ENCODE data around the gene CHRM4.
"Not testable (repeated sequence)": the region's sequence is repeated elsewhere in the genome, so short reads cannot be mapped to it uniquely, and the experiment has no call there.

The CHRM4 gene

GRCh38 chr11:46381819-46382645, 9.5 kb downstream of the CHRM4 start:
- DNase-seq, result peak; percentile 23

- no peak for DNase-seq
Observed at GRCh38 chr11:46381048-46381818, 10.3 kb downstream of the CHRM4 start, which contains the start of gene MDK. Gene MDK, plus strand, starts transcription at chr11:46381669. Its CDS starts 389 bp downstream, at chr11:46382058.

- peak; percentile 92 for DNase-seq
Observed at GRCh38 chr11:46380340-46381047, 11.1 kb downstream of the CHRM4 start.

- not testable (repeated sequence) for DNase-seq
Observed at GRCh38 chr11:46379482-46380293, 11.9 kb downstream of the CHRM4 start.

- DNase-seq, result no peak
Observed at GRCh38 chr11:46378811-46379481, 12.6 kb downstream of the CHRM4 start.

DNA sequence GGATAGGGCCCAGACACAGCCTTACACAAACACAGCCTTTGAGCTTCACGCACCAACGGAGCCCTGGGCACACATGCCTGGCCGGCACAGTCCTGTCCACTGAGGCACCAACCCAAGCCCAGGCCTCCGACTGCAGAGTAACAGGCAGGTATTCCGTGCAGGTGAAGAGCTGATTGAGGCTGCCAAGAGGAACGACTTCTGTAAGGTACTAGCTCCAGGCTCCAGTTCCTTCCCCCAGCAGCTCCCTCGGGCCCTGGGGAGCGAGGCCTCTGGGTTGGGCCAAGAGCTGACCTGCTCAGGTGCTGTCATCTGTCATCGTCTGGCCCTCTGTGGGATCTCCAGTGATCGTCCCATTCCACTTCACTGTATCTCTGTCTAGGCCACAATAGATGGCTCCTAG, 13.3 kb downstream of the CHRM4 start:
- DNase-seq, result no peak

GRCh38 chr11:46377831-46378230, 13.7 kb downstream of the CHRM4 start:
- DNase-seq, result no peak

DNA sequence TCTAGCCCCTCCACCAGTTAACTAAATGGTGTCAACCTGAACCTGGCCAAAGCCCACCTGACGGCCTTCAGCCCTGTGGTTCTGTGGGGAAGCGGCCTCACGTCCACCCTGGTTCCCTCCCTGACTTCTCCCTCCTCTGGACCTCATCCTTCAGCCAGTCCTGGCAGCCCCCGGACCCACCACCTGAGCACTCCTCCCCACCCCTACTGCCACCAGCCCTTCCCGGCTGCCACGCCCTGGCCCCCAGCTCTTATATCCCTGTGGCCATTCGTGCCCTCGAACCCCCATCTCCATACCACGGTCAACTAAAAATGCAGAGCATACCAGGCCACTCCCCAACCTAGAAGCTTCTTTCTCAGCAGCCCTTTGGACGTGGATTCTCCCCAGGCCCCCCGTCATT, 14.3 kb downstream of the CHRM4 start:
- DNase-seq, result no peak

DNA sequence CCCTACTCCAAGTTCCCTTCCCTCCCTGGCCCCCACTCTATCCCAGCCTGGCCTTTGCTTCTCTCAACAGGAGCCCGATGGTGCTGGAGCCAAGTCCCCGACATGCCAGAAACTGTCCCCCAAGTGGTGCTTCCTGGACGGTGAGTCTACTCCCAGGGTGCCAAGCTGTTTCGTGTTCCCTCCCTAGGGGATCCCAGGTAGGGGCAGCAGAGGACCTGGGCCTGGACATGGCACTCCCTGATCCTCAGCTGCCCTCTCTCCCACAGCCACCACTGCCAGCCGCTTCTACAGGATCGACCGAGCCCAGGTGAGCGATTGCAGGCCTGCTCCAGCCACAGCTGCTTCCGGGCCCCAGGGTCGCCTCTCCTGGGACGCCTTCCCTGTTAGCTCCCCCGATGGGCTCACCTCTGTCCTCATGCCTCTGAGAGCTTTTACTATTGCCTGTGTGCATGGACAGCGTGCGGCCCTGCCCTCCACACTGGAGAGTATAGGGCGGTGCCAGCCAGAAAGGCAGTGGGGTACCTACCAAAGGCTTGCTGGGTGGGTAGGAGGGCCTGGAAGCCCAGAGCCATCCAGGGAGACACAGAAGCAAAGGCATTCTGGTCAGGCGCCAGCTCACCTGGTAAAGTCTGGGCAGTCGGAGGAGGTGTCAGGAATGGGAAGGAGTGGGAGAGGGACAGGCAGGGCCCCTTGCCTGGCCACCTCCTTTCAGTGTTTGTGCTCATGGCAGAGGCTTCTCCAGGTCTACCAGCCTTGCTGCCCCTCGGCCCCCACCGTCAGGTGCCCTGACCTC, 15.1 kb downstream of the CHRM4 start:
- DNase-seq, result no peak

DNA sequence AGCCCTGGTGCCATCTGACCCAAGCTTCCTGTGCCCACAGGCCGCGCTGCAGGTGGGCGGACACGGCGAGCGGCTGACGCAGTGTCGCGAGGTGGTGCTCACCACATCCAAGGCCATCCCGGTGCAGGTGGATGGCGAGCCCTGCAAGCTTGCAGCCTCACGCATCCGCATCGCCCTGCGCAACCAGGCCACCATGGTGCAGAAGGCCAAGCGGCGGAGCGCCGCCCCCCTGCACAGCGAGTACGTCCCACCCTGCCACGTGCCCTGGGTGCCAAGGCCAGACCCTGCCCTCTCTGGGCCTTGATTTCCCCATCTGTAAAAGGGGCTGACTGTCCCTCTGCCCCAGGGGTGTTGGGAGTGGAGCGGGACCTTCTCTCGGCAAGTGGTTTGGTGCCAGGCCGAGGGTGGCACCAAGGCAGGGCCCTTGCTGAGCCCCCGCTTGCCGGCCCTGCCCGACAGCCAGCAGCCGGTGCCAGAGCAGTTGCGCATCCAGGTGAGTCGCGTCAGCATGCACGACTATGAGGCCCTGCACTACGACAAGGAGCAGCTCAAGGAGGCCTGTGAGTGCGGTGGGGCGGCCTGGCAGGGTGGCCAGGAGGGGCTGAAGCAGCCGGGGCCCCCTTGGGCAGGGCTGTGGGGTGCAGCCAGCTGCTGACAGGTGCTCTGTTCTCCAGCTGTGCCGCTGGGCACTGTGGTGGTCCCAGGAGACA, 16.0 kb downstream of the CHRM4 start:
- no peak for DNase-seq

- no peak for DNase-seq
Observed at GRCh38 chr11:46374815-46375214, 16.8 kb downstream of the CHRM4 start.

GRCh38 chr11:46373787-46374740, 17.5 kb downstream of the CHRM4 start:
- DNase-seq, result no peak

DNA sequence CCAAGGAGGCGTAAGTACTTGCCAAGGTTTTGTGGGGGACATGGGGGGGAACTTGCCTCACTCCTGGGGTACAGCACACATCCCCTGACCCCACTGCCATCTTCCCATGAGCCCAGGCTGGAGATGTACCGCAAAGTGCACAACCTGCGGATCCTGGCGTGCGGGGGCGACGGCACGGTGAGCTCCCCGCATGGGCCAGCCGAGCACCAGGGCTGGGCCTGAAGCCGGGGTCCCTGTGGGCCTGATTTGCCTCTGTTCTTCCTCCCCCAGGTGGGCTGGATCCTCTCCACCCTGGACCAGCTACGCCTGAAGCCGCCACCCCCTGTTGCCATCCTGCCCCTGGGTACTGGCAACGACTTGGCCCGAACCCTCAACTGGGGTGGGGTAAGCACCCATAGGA, 19.1 kb downstream of the CHRM4 start:
- DNase-seq, result not testable (repeated sequence)

GRCh38 chr11:46372086-46372485, 19.5 kb downstream of the CHRM4 start:
- DNase-seq, result no peak

DNA sequence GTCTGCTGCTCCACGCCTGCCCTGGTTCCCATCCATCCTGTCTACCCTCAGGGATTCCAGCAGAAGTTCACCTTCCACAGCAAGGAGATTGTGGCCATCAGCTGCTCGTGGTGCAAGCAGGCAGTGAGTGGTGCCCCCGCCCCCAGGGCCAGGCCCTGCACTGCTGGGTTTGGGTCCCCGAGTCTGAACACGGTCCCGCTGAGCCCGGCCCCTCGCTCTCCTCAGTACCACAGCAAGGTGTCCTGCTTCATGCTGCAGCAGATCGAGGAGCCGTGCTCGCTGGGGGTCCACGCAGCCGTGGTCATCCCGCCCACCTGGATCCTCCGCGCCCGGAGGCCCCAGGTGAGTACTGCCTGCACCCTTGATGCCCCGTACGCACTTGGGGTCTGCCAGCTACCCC, 20.3 kb downstream of the CHRM4 start:
- not testable (repeated sequence) for DNase-seq

- no peak for DNase-seq
Observed at GRCh38 chr11:46370253-46370652, 21.3 kb downstream of the CHRM4 start.

DNA sequence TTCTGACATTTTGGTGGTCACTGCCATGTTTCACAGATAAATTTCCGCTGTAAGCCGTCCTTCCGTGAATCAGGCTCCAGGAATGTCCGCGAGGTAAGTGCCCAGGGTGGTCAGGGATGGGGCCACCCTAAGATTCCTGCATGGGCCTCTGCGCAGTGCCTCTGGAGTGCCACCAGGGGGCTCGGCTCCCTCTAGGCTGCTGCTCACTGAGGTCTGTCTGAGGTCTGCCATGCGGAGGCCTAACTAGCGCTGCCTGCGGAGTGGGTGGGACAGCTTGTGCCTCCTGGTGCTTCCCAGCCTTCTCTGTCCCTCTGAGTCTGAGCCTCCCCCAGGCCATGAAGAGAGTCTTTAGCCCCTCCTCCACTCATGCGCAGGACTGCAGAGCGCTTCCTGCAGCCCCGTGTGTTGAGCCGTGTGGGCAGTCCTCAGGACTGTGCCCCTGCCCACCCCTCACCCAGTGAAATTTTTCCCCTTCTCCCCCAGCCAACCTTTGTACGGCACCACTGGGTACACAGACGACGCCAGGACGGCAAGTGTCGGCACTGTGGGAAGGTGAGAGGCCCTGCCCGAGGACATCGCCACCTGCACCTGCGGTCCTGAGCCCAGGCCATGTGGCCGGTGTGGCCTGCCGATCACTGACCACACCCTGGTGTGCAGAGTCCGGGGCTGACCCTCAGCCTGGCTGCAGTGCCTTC, 22.0 kb downstream of the CHRM4 start:
- DNase-seq, result peak; percentile 93

DNA sequence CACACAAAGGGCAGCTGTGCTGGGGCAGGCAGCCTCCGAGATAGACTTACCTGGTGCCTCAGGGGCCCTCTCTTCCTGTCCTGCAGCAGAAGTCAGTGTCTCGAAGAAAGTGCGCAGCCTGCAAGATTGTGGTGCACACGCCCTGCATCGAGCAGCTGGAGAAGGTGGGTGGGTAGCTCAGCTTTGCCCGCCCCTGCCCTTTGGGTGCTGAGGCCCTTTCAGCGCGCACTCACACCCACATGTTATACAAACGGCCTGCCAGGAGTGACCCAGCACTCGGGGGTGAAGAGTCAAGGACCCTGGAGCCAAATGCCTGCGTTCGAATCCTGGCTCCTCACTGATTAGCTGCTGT, 23.7 kb downstream of the CHRM4 start:
- no peak for DNase-seq
